ENCODE measurements around the gene CRHBP. TPM values are rescaled to one million over a fixed set of nuclear protein-coding genes. Genes with fewer than 3 reads are reported as not detected.
A peak's percentile ranks its signal among the peaks of the same experiment; 100 is the strongest.
"Not testable (repeated sequence)": the region's sequence is repeated elsewhere in the genome, so short reads cannot be mapped to it uniquely, and the experiment has no call there.

The CRHBP gene
- total and polyA plus RNA-seq, 2 donors: 0.76 to 0.78 TPM

DNA sequence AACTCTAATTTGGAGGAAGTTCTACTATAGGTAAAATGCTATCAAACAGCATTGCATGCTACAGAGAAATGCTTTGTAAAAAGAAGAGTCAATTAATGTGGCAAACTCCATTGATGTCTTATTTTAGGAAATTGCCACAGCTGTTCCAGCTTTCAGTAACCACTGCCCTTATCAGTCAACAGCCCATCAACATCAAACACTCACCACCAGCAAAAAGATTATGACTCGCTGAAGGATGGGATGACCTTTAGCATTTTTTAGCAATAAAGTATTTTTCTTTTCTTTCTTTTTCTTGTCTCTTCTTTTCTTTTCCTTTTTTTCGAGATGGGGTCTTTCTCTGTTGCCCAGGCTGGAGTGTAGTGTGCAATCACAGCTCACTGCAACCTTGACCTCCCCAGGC lies 26.0 kb downstream of the CRHBP start:
- no peaks in the 10 kb centered on the region for H3K9me3 ChIP-seq (ENCODE audit: control insufficient read depth in 2 of 2, insufficient read depth in 1 of 2, low read length in 1 of 2)
- H3K4me1 ChIP-seq (ENCODE audit: control insufficient read depth in 2 of 2, insufficient read depth in 2 of 2, low read length in 2 of 2): no peaks in the 10 kb centered on the region
- H3K4me3 ChIP-seq (ENCODE audit: low read length in 2 of 2): no peak overlapping the region
- no peaks in the 10 kb centered on the region for H3K36me3 ChIP-seq (ENCODE audit: control insufficient read depth in 2 of 2, insufficient read depth in 2 of 2, low read length in 1 of 2)
- H3K27ac ChIP-seq (ENCODE audit: low read depth in 1 of 2, low read length in 1 of 2): no peak overlapping the region
- WGBS: 87% methylated on average over 2 of the region's 2 CpGs
- H3K27me3 ChIP-seq (ENCODE audit: control insufficient read depth in 2 of 2, insufficient read depth in 1 of 2, low read length in 1 of 2): no peaks in the 10 kb centered on the region
- DNase-seq (ENCODE audit: low read depth in 6 of 9, low spot score in 9 of 9): no peak

DNA sequence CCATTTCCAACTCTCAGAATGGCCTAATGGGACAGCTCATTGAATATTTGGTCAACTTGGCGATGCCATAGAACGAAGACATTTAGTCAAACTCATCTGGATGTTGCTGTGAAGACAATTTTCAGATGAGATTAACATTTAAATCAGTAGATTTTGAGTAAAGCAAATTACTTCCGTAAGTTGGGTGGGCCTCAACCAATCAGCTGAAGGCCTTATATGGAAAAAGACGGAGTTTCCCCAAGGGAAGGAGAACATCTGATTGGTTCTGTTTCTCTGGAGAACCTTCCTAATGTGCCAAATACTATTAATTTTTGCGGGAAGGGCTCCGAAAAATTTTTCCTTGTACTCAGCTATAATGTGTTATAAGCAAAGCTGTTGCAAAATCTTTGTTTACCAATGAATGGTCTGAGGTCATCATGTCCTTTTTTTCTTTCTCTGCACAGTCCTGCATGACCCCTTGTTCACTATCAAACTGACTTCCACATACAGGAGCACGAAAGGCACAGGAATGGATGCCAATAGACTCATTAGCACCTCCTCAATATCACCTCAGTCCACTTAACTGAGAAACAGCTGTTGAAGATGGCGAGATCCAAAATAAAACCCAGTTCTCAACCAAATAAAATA lies 27.8 kb downstream of the CRHBP start:
- 73% methylated on average over 8 of the region's 8 CpGs for WGBS
- no peaks in the 10 kb centered on the region for H3K36me3 ChIP-seq (ENCODE audit: control insufficient read depth in 2 of 2, insufficient read depth in 2 of 2, low read length in 1 of 2)
- no peaks in the 10 kb centered on the region for H3K27me3 ChIP-seq (ENCODE audit: control insufficient read depth in 2 of 2, insufficient read depth in 1 of 2, low read length in 1 of 2)
- H3K4me1 ChIP-seq (ENCODE audit: control insufficient read depth in 2 of 2, insufficient read depth in 2 of 2, low read length in 2 of 2): no peaks in the 10 kb centered on the region
- H3K27ac ChIP-seq (ENCODE audit: low read depth in 1 of 2, low read length in 1 of 2): no peak overlapping the region
- no peak for DNase-seq (ENCODE audit: low read depth in 6 of 9, low spot score in 9 of 9)
- no peaks in the 10 kb centered on the region for H3K9me3 ChIP-seq (ENCODE audit: control insufficient read depth in 2 of 2, insufficient read depth in 1 of 2, low read length in 1 of 2)
- no peak overlapping the region for H3K4me3 ChIP-seq (ENCODE audit: low read length in 2 of 2)

DNA sequence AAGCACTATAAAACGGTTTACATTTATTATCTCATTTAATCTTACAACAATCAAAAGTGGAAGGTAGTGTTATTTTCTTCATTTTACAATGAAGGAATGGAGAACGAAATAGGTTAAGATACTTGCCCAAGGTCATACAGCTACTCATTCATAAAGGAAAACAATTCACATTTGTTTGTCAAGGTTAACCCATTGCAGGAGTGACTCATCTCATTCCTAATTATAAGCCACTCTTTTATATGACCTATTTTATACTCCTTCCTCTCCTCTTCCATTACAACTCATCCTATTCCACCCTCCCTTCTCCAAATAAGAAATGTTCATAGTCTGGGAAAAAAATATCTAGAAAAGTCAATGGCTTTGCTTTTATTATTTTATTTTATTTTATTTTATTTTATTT lies 29.6 kb downstream of the CRHBP start:
- Histone ChIP-seq H3K27me3 (ENCODE audit: control insufficient read depth in 2 of 2, insufficient read depth in 1 of 2, low read length in 1 of 2) (no peaks in the 10 kb centered on the region), H3K9me3 (ENCODE audit: control insufficient read depth in 2 of 2, insufficient read depth in 1 of 2, low read length in 1 of 2) (no peaks in the 10 kb centered on the region), H3K4me1 (ENCODE audit: control insufficient read depth in 2 of 2, insufficient read depth in 2 of 2, low read length in 2 of 2) (no peaks in the 10 kb centered on the region), H3K36me3 (ENCODE audit: control insufficient read depth in 2 of 2, insufficient read depth in 2 of 2, low read length in 1 of 2) (no peaks in the 10 kb centered on the region), H3K27ac (ENCODE audit: low read depth in 1 of 2, low read length in 1 of 2) (no peak overlapping the region), H3K4me3 (ENCODE audit: low read length in 2 of 2) (no peak overlapping the region)
- DNase-seq (ENCODE audit: low read depth in 6 of 9, low spot score in 9 of 9): no peak
- WGBS: 95% methylated on average over 2 of the region's 2 CpGs

DNA sequence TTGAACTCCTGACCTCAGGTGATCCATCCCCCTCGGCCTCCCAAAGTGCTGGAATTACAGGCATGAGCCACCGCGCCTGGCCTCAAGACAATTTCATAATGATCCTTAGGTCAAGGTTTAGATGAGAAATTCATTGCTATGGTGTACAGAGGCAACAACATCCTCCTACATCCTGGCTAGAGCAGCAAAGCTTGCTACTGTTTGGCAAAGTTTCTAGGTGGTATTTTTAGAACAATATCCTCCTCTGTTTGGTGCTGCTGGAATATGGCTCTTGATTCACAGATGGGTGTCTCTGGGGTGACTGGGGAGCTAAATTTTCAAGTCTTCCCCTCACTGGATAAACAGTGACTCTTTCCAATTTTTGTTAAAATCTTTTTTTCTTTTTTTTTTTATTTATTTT lies 30.6 kb downstream of the CRHBP start:
- no peaks in the 10 kb centered on the region for H3K27me3 ChIP-seq (ENCODE audit: control insufficient read depth in 2 of 2, insufficient read depth in 1 of 2, low read length in 1 of 2)
- H3K36me3 ChIP-seq (ENCODE audit: control insufficient read depth in 2 of 2, insufficient read depth in 2 of 2, low read length in 1 of 2): no peaks in the 10 kb centered on the region
- no peaks in the 10 kb centered on the region for H3K4me1 ChIP-seq (ENCODE audit: control insufficient read depth in 2 of 2, insufficient read depth in 2 of 2, low read length in 2 of 2)
- no peak for DNase-seq (ENCODE audit: low read depth in 6 of 9, low spot score in 9 of 9)
- H3K9me3 ChIP-seq (ENCODE audit: control insufficient read depth in 2 of 2, insufficient read depth in 1 of 2, low read length in 1 of 2): no peaks in the 10 kb centered on the region
- no peak overlapping the region for H3K4me3 ChIP-seq (ENCODE audit: low read length in 2 of 2)
- WGBS: 96% methylated on average over 3 of the region's 3 CpGs
- no peak overlapping the region for H3K27ac ChIP-seq (ENCODE audit: low read depth in 1 of 2, low read length in 1 of 2)

DNA sequence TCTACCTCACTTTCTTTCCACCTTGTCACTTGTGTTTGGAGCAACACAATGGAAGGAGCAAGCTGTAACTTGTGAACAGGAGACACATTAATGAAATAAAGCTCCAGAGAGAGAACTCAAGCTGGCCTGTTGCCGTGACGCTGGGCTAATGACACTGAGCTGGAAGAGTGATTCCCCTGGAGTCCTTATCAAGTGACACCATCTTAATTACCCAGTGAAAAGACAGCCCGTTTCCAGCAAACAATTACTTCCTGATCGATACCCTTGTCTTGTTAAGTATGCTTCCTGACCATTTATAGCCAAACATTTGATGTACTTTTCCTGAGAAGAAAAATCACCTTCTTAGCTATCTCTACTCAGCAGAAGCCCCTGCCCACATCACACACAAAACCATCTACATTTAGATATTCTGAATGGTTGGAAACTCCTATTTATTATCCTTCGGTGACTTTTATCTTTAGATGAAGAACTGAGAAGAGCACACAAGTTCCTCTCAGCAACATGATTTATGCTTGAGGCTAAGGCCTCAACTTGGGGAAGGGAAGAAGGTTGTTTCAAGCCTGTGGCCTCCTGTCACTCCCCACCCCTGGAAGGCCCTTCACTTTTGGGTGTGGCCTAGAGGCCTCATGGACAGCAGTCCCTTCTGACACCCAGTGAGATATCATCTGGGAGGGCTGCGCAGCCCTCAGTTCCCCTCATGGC lies 34.1 kb downstream of the CRHBP start:
- DNase-seq (ENCODE audit: low read depth in 6 of 9, low spot score in 9 of 9): peak in 2 of 9 donors; percentile 3 to 8
- WGBS: 67% methylated on average over 6 of the region's 6 CpGs
- no peaks in the 10 kb centered on the region for H3K9me3 ChIP-seq (ENCODE audit: control insufficient read depth in 2 of 2, insufficient read depth in 1 of 2, low read length in 1 of 2)

DNA sequence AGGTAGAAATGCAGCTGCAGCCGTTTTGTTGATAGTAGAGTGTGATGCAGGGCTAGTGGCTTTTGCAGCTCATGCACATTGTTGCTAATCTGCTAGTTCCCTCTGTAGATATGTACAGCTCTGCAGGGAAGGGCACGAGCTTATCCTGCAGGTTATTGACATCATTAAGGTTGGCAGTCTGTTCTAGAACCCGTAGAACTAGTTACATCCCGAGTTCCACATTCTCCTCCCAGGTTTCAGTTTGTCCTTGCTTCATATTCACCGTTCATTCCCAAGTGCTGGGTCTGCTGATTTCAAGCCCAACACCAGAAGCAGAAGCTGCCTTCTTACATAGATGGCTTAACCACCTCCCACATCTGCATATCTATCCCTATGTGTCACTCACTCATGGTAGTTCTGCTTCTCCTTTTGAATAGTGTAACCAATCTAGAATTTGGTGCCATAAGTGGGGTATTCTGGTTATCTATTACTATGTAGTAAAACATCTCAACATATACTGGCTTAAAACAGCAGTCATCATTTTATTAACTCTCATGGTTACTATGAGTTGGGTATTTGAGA lies 38.1 kb downstream of the CRHBP start:
- Histone ChIP-seq H3K27ac (ENCODE audit: low read depth in 1 of 2, low read length in 1 of 2) (no peak overlapping the region), H3K4me1 (ENCODE audit: control insufficient read depth in 2 of 2, insufficient read depth in 2 of 2, low read length in 2 of 2) (no peaks in the 10 kb centered on the region), H3K4me3 (ENCODE audit: low read length in 2 of 2) (no peak overlapping the region), H3K36me3 (ENCODE audit: control insufficient read depth in 2 of 2, insufficient read depth in 2 of 2, low read length in 1 of 2) (no peaks in the 10 kb centered on the region), H3K9me3 (ENCODE audit: control insufficient read depth in 2 of 2, insufficient read depth in 1 of 2, low read length in 1 of 2) (no peaks in the 10 kb centered on the region), H3K27me3 (ENCODE audit: control insufficient read depth in 2 of 2, insufficient read depth in 1 of 2, low read length in 1 of 2) (no peaks in the 10 kb centered on the region)
- WGBS: 94% methylated on average over 5 of the region's 5 CpGs
- DNase-seq (ENCODE audit: low read depth in 6 of 9, low spot score in 9 of 9): no peak

More for the DNA sequence above, 34.1 kb downstream of the CRHBP start:
- Histone ChIP-seq H3K27ac (ENCODE audit: low read depth in 1 of 2, low read length in 1 of 2) (no peak overlapping the region), H3K4me3 (ENCODE audit: low read length in 2 of 2) (no peak overlapping the region), H3K36me3 (ENCODE audit: control insufficient read depth in 2 of 2, insufficient read depth in 2 of 2, low read length in 1 of 2) (no peaks in the 10 kb centered on the region), H3K27me3 (ENCODE audit: control insufficient read depth in 2 of 2, insufficient read depth in 1 of 2, low read length in 1 of 2) (no peaks in the 10 kb centered on the region), H3K4me1 (ENCODE audit: control insufficient read depth in 2 of 2, insufficient read depth in 2 of 2, low read length in 2 of 2) (no peaks in the 10 kb centered on the region)

DNA sequence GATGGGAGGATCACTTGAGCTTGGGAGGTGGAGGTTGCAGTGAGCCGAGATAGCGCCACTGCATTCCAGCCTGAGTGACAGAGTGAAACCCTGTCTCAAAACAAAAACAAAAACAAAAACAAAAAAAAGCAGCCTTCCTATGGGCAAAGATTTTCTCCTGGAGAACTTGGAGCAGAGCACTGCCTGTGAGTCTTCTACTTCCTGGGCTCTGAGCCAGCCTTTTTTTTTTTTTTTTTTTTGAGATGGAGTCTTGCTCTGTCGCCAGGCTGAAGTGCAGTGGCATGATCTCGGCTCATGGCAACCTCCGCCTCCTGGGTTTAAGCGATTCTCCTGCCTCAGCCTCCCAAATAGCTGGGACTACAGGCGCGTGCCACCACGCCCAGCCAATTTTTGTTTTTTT lies 40.6 kb downstream of the CRHBP start:
- H3K27me3 ChIP-seq (ENCODE audit: control insufficient read depth in 2 of 2, insufficient read depth in 1 of 2, low read length in 1 of 2); H3K36me3 ChIP-seq (ENCODE audit: control insufficient read depth in 2 of 2, insufficient read depth in 2 of 2, low read length in 1 of 2); H3K4me1 ChIP-seq (ENCODE audit: control insufficient read depth in 2 of 2, insufficient read depth in 2 of 2, low read length in 2 of 2); DNase-seq (ENCODE audit: low read depth in 6 of 9, low spot score in 9 of 9); H3K9me3 ChIP-seq (ENCODE audit: control insufficient read depth in 2 of 2, insufficient read depth in 1 of 2, low read length in 1 of 2); H3K4me3 ChIP-seq (ENCODE audit: low read length in 2 of 2); H3K27ac ChIP-seq (ENCODE audit: low read depth in 1 of 2, low read length in 1 of 2): not testable (repeated sequence)
- 96% methylated on average over 9 of the region's 9 CpGs for WGBS

DNA sequence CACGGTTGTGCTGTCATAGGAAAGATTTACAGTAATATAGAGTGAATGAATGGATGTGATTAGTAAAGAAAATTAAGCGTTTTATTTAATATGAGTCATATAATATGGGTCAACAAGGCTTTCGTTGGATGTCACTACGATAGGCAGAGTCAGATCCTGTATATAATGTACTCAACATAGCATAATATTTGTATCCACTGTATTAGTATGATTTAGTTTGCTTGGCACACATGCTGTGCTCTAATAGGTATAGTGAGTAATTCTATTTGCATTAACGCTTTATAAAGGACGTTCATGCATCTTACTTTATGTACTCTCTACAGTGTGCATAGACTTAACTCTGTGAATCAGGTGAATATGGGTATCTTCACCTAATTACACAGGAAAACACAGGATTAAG lies 41.5 kb downstream of the CRHBP start:
- Histone ChIP-seq H3K4me3 (ENCODE audit: low read length in 2 of 2) (no peak overlapping the region), H3K27me3 (ENCODE audit: control insufficient read depth in 2 of 2, insufficient read depth in 1 of 2, low read length in 1 of 2) (no peaks in the 10 kb centered on the region), H3K27ac (ENCODE audit: low read depth in 1 of 2, low read length in 1 of 2) (no peak overlapping the region), H3K36me3 (ENCODE audit: control insufficient read depth in 2 of 2, insufficient read depth in 2 of 2, low read length in 1 of 2) (no peaks in the 10 kb centered on the region), H3K9me3 (ENCODE audit: control insufficient read depth in 2 of 2, insufficient read depth in 1 of 2, low read length in 1 of 2) (no peaks in the 10 kb centered on the region), H3K4me1 (ENCODE audit: control insufficient read depth in 2 of 2, insufficient read depth in 2 of 2, low read length in 2 of 2) (no peaks in the 10 kb centered on the region)
- DNase-seq (ENCODE audit: low read depth in 6 of 9, low spot score in 9 of 9): no peak
- WGBS: 82% methylated on average over 6 of the region's 6 CpGs

DNA sequence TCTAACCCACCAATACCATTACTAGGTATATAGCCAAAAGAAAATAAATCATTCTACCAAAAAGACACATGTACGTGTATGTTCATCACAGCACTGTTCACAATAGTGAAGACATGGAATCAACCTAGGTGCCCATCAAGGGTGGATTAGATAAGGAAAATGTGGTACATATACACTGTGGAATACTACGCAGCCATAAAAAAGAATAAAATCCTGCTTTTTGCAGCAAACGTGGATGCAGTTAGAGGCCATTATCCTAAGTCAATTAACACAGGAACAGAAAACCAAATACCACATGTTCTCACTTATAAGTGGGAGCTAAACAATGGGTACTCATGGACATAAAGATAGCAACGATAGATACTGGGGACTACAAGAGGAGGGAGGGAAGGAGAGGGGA lies 45.4 kb downstream of the CRHBP start:
- H3K27me3 ChIP-seq (ENCODE audit: control insufficient read depth in 2 of 2, insufficient read depth in 1 of 2, low read length in 1 of 2); H3K4me3 ChIP-seq (ENCODE audit: low read length in 2 of 2); H3K27ac ChIP-seq (ENCODE audit: low read depth in 1 of 2, low read length in 1 of 2); H3K9me3 ChIP-seq (ENCODE audit: control insufficient read depth in 2 of 2, insufficient read depth in 1 of 2, low read length in 1 of 2); H3K4me1 ChIP-seq (ENCODE audit: control insufficient read depth in 2 of 2, insufficient read depth in 2 of 2, low read length in 2 of 2); DNase-seq (ENCODE audit: low read depth in 6 of 9, low spot score in 9 of 9); H3K36me3 ChIP-seq (ENCODE audit: control insufficient read depth in 2 of 2, insufficient read depth in 2 of 2, low read length in 1 of 2): not testable (repeated sequence)
- WGBS: 96% methylated on average over 4 of the region's 4 CpGs
